Measurements from ENCODE around the gene RNH1.

DNA sequence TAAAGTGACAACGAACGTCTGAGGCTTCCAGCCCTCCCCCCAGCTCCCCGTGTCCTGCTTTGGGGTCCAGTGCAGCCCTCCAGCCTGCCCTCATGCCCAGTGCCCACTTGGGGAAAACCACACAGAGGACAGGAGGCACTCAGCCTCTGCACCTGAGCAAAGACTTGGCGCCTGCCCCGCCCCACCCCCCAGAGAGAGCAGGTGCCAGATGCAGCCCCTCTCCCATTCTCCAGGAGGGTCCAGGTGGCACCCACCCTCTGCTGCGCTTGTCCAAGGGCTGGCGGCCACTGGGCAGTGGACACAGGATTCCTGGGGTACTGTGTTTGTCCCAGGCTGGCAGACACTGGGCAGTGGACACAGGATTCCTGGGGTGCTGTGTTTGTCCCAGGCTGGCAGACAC, 15.7 kb downstream of the RNH1 start:
- no peak for TF ChIP-seq EZH2phosphoT487 (IDR thresholded peaks at IDR 0.05; ENCODE audit: low read depth, severe bottlenecking, unreplicated experiment)
- TF ChIP-seq, protein P1, sequence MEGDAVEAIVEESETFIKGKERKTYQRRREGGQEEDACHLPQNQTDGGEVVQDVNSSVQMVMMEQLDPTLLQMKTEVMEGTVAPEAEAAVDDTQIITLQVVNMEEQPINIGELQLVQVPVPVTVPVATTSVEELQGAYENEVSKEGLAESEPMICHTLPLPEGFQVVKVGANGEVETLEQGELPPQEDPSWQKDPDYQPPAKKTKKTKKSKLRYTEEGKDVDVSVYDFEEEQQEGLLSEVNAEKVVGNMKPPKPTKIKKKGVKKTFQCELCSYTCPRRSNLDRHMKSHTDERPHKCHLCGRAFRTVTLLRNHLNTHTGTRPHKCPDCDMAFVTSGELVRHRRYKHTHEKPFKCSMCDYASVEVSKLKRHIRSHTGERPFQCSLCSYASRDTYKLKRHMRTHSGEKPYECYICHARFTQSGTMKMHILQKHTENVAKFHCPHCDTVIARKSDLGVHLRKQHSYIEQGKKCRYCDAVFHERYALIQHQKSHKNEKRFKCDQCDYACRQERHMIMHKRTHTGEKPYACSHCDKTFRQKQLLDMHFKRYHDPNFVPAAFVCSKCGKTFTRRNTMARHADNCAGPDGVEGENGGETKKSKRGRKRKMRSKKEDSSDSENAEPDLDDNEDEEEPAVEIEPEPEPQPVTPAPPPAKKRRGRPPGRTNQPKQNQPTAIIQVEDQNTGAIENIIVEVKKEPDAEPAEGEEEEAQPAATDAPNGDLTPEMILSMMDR (IDR thresholded peaks at IDR 0.05; ENCODE audit: poor library complexity), result no peak
